Activated naive CD4-positive, alpha-beta T cell treated with anti-CD3 and anti-CD28 coated beads, Interleukin-2, amount 10 ng/mL, durations not matched to agents 5 hours and 36 hours (primary cell): Measurements from ENCODE around the gene FIP1L1. TPM values are rescaled to one million over a fixed set of nuclear protein-coding genes. Genes with fewer than 3 reads are reported as not detected.

ENCODE experiments used
- total RNA-seq, 2 experiments: library from RNA; stranded (reverse); gene quantifications; one replicate each; pipeline ENCODE4 v1.2.3, GENCODE V29; 2021

FIP1L1 gene
- total RNA-seq: 10 to 100 TPM; 77.6 to 83.6 TPM

GRCh38 chr4:53377319-53378170, at the start of gene FIP1L1:
FIP1L1 (plus strand) TSS chr4:53377641; CDS start chr4:53377839, 198 bp downstream.

GRCh38 chr4:53365486-53366300, 11.7 kb upstream of the FIP1L1 start, which contains the start of gene SCFD2:
SCFD2 (minus strand) TSS chr4:53366061.

Other genes with a start within 250 kb of the FIP1L1 start
- 10 to 100 TPM; 19.1 to 19.6 TPM for gene SCFD2, start 11.6 kb upstream of the FIP1L1 start, total RNA-seq
- gene LNX1, start 213.8 kb downstream of the FIP1L1 start, total RNA-seq: not detected